ENCODE measurements around the gene PRKAR2B. TPM values are rescaled to one million over a fixed set of nuclear protein-coding genes. Genes with fewer than 3 reads are reported as not detected.
"Not testable (repeated sequence)": the region's sequence is repeated elsewhere in the genome, so short reads cannot be mapped to it uniquely, and the experiment has no call there.

PRKAR2B gene
- total and polyA plus RNA-seq, 2 experiments from 2014 or later = 48.8 to 50.6 TPM

DNA sequence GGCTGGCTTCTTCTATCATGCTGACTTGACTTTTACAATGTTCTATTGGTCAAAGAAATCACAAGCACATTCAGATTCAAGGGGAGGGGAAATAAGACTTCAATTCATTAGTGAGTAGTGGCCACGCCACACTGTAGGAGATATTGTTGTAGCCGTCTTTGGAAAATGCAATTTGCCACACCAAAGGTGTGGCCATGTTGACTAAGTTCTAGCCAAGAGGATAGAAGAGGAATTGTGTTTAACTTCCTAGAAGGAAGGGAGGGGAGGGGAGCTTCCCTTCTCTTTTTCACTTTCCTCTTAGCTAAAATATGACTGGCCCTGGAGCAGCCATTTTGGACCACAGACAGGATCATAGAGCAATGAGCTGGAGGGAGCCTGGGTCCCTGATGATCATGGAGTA is 3.4 kb upstream of the PRKAR2B start (continued):
- TF ChIP-seq, protein P1, sequence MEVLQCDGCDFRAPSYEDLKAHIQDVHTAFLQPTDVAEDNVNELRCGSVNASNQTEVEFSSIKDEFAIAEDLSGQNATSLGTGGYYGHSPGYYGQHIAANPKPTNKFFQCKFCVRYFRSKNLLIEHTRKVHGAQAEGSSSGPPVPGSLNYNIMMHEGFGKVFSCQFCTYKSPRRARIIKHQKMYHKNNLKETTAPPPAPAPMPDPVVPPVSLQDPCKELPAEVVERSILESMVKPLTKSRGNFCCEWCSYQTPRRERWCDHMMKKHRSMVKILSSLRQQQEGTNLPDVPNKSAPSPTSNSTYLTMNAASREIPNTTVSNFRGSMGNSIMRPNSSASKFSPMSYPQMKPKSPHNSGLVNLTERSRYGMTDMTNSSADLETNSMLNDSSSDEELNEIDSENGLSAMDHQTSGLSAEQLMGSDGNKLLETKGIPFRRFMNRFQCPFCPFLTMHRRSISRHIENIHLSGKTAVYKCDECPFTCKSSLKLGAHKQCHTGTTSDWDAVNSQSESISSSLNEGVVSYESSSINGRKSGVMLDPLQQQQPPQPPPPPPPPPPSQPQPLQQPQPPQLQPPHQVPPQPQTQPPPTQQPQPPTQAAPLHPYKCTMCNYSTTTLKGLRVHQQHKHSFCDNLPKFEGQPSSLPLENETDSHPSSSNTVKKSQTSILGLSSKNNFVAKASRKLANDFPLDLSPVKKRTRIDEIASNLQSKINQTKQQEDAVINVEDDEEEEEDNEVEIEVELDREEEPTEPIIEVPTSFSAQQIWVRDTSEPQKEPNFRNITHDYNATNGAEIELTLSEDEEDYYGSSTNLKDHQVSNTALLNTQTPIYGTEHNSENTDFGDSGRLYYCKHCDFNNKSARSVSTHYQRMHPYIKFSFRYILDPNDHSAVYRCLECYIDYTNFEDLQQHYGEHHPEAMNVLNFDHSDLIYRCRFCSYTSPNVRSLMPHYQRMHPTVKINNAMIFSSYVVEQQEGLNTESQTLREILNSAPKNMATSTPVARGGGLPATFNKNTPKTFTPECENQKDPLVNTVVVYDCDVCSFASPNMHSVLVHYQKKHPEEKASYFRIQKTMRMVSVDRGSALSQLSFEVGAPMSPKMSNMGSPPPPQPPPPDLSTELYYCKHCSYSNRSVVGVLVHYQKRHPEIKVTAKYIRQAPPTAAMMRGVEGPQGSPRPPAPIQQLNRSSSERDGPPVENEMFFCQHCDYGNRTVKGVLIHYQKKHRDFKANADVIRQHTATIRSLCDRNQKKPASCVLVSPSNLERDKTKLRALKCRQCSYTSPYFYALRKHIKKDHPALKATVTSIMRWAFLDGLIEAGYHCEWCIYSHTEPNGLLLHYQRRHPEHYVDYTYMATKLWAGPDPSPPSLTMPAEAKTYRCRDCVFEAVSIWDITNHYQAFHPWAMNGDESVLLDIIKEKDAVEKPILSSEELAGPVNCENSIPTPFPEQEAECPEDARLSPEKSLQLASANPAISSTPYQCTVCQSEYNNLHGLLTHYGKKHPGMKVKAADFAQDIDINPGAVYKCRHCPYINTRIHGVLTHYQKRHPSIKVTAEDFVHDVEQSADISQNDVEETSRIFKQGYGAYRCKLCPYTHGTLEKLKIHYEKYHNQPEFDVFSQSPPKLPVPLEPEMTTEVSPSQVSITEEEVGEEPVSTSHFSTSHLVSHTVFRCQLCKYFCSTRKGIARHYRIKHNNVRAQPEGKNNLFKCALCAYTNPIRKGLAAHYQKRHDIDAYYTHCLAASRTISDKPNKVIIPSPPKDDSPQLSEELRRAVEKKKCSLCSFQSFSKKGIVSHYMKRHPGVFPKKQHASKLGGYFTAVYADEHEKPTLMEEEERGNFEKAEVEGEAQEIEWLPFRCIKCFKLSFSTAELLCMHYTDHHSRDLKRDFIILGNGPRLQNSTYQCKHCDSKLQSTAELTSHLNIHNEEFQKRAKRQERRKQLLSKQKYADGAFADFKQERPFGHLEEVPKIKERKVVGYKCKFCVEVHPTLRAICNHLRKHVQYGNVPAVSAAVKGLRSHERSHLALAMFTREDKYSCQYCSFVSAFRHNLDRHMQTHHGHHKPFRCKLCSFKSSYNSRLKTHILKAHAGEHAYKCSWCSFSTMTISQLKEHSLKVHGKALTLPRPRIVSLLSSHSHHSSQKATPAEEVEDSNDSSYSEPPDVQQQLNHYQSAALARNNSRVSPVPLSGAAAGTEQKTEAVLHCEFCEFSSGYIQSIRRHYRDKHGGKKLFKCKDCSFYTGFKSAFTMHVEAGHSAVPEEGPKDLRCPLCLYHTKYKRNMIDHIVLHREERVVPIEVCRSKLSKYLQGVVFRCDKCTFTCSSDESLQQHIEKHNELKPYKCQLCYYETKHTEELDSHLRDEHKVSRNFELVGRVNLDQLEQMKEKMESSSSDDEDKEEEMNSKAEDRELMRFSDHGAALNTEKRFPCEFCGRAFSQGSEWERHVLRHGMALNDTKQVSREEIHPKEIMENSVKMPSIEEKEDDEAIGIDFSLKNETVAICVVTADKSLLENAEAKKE (CRISPR knock-in tag; IDR thresholded peaks at IDR 0.05) = no peak
- no peak for TF ChIP-seq JUNB (IDR thresholded peaks at IDR 0.05; ENCODE audit: unreplicated experiment)
- no peak for TF ChIP-seq EZH2 (IDR thresholded peaks at IDR 0.05; ENCODE audit: low read depth, unreplicated experiment)
- TF ChIP-seq NANOG (IDR thresholded peaks at IDR 0.05; ENCODE audit: borderline replicate concordance) = no peak
- no peak for TF ChIP-seq ZNF114 (CRISPR knock-in tag; IDR thresholded peaks at IDR 0.05)
- TF ChIP-seq EZH2phosphoT487 (IDR thresholded peaks at IDR 0.05; ENCODE audit: unreplicated experiment) = no peak
- TF ChIP-seq CREB1 (CRISPR knock-in tag; IDR thresholded peaks at IDR 0.05; ENCODE audit: low read depth) = no peak
- TF ChIP-seq POLR2AphosphoS5 (IDR thresholded peaks at IDR 0.05; ENCODE audit: low read depth) = no peak
- TF ChIP-seq, protein P2, sequence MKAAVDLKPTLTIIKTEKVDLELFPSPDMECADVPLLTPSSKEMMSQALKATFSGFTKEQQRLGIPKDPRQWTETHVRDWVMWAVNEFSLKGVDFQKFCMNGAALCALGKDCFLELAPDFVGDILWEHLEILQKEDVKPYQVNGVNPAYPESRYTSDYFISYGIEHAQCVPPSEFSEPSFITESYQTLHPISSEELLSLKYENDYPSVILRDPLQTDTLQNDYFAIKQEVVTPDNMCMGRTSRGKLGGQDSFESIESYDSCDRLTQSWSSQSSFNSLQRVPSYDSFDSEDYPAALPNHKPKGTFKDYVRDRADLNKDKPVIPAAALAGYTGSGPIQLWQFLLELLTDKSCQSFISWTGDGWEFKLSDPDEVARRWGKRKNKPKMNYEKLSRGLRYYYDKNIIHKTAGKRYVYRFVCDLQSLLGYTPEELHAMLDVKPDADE (IDR thresholded peaks at IDR 0.05) = no peak
- TF ChIP-seq, protein P3, sequence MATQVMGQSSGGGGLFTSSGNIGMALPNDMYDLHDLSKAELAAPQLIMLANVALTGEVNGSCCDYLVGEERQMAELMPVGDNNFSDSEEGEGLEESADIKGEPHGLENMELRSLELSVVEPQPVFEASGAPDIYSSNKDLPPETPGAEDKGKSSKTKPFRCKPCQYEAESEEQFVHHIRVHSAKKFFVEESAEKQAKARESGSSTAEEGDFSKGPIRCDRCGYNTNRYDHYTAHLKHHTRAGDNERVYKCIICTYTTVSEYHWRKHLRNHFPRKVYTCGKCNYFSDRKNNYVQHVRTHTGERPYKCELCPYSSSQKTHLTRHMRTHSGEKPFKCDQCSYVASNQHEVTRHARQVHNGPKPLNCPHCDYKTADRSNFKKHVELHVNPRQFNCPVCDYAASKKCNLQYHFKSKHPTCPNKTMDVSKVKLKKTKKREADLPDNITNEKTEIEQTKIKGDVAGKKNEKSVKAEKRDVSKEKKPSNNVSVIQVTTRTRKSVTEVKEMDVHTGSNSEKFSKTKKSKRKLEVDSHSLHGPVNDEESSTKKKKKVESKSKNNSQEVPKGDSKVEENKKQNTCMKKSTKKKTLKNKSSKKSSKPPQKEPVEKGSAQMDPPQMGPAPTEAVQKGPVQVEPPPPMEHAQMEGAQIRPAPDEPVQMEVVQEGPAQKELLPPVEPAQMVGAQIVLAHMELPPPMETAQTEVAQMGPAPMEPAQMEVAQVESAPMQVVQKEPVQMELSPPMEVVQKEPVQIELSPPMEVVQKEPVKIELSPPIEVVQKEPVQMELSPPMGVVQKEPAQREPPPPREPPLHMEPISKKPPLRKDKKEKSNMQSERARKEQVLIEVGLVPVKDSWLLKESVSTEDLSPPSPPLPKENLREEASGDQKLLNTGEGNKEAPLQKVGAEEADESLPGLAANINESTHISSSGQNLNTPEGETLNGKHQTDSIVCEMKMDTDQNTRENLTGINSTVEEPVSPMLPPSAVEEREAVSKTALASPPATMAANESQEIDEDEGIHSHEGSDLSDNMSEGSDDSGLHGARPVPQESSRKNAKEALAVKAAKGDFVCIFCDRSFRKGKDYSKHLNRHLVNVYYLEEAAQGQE (IDR thresholded peaks at IDR 0.05; ENCODE audit: unreplicated experiment) = no peak

DNA sequence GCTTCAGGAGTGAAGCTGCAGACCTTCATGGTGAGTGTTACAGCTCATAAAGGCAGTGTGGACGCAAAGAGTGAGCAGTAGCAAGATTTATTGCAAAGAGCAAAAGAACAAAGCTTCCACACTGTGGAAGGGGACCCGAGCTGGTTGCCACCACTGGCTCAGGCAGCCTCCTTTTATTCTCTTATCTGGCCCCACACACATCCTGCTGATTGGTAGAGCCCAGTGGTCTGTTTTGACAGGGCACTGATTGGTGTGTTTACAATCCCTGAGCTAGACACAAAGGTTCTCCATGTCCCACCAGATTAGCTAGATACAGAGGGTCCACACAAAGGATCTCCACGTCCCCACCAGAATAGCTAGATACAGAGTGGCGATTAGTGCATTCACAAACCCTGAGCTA is 2.7 kb upstream of the PRKAR2B start:
- H3K27me3 Mint-ChIP-seq (ENCODE audit: insufficient read depth, low read depth, poor library complexity); H3K27ac ChIP-seq (ENCODE audit: low read depth); H3K4me2 ChIP-seq; H3K27me3 ChIP-seq (ENCODE audit: insufficient read depth); H3K4me3 Mint-ChIP-seq; H4K20me1 ChIP-seq (replicated peaks; ENCODE audit: insufficient read depth); H3K27ac Mint-ChIP-seq; ATAC-seq; H3F3A ChIP-seq (replicated peaks; ENCODE audit: low read depth); H3K9me2 ChIP-seq (ENCODE audit: insufficient read depth); DNase-seq (ENCODE audit: low spot score); H3K4me3 ChIP-seq; H3K36me3 Mint-ChIP-seq (ENCODE audit: low read depth); H3K9me3 Mint-ChIP-seq; H3K36me3 ChIP-seq (ENCODE audit: insufficient read depth): not testable (repeated sequence)
- Histone ChIP-seq H3K79me2 (replicated peaks; ENCODE audit: insufficient read depth) (peaks cover 16% of the 10 kb centered on the region), H2AFZ (0 out of 2 replicates have a peak overlapping the region, but pooled peaks have one; percentile 30), H3K4me1 (ENCODE audit: insufficient read depth) (peaks cover 19% of the 10 kb centered on the region)
- H3K4me1 Mint-ChIP-seq = peaks cover 17% of the 10 kb centered on the region

DNA sequence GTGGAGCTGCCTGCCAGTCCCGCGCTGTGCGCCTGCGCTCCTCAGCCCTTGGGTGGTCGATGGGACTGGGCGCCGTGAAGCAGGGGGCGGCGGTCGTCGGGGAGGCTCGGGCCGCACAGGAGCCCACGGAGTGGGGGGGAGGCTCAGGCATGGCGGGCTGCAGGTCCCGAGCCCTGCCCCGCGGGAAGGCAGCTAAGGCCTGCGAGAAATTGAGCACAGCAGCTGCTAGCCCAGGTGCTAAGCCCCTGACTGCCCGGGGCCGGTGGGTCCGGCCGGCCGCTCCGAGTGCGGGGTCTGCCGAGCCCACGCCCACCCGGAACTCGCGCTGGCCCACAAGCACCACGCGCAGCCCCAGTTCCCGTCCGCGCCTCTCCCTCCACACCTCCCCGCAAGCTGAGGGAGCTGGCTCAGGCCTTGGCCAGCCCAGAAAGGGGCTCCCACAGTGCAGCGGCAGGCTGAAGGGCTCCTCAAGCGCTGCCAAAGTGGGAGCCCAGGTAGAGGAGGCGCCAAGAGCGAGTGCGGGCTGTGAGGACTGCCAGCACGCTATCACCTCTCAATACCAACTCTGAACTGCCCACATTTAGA is 2.1 kb upstream of the PRKAR2B start:
- H3K4me3 Mint-ChIP-seq; H3K27me3 Mint-ChIP-seq (ENCODE audit: insufficient read depth, low read depth, poor library complexity); H3K27ac Mint-ChIP-seq; H3K4me2 ChIP-seq; H3K27me3 ChIP-seq (ENCODE audit: insufficient read depth); H3K36me3 ChIP-seq (ENCODE audit: insufficient read depth); H4K20me1 ChIP-seq (replicated peaks; ENCODE audit: insufficient read depth); H3K9me2 ChIP-seq (ENCODE audit: insufficient read depth); DNase-seq (ENCODE audit: low spot score); H3K9me3 Mint-ChIP-seq; ATAC-seq; H3K4me3 ChIP-seq; H2AFZ ChIP-seq; H3K36me3 Mint-ChIP-seq (ENCODE audit: low read depth); H3K27ac ChIP-seq (ENCODE audit: low read depth); H3F3A ChIP-seq (replicated peaks; ENCODE audit: low read depth): not testable (repeated sequence)
- H3K4me1 ChIP-seq (ENCODE audit: insufficient read depth) = peaks cover 25% of the 10 kb centered on the region
- H3K79me2 ChIP-seq (replicated peaks; ENCODE audit: insufficient read depth) = peaks cover 22% of the 10 kb centered on the region
- peaks cover 22% of the 10 kb centered on the region for H3K4me1 Mint-ChIP-seq

Data from GM23338 (cell line).